ENCODE measurements around the gene HIPK2. TPM values are rescaled to one million over a fixed set of nuclear protein-coding genes. Genes with fewer than 3 reads are reported as not detected.

Gene HIPK2
- total and polyA plus RNA-seq, 10 of the 15 experiments (the other 5 are each of a cell fraction or from before 2014, with no cell fraction given) = 1.7 to 39.0 (median 9.4) TPM

- in situ Hi-C loops (cut with MboI) = no loop called here
Measured at GRCh38 chr7:139721417-139721816, 56.4 kb downstream of the HIPK2 start.

More at GRCh38 chr7:139721417-139721816, 56.4 kb downstream of the HIPK2 start:
- intact Hi-C loops (cut with micrococcal nuclease; ENCODE audit: unreplicated experiment) = no loop called here
- peaks cover 17% of the 10 kb centered on the region for H3K4me1 ChIP-seq (ENCODE audit: control insufficient read depth, insufficient read depth, low read length)
- peaks cover 2% of the 10 kb centered on the region for H3K79me2 ChIP-seq (ENCODE audit: control insufficient read depth, insufficient read depth, low read length)
- no peak overlapping the region for H3K4me2 ChIP-seq (ENCODE audit: control insufficient read depth, insufficient read depth)
- CTCF ChIA-PET = interaction anchor here (1.4 kb wide), 1 partner anchor 16 kb away, joined by 4 read pairs; no protein-coding TSS in a partner anchor
- WGBS (ENCODE audit: insufficient coverage, insufficient replicate concordance, low lambda C conversion rate, missing lambda C conversion rate) = 55% methylated on average over 4 of the region's 4 CpGs
- no peak for FAIRE-seq
- no peaks in the 10 kb centered on the region for H4K20me1 ChIP-seq (ENCODE audit: control insufficient read depth, insufficient read depth)
- ATAC-seq = no peak
- H2AFZ ChIP-seq (ENCODE audit: control insufficient read depth, low read depth, low read length) = no peak overlapping the region
- H3K27ac ChIP-seq (ENCODE audit: control insufficient read depth, insufficient read depth) = no peak overlapping the region
- peaks cover 3 to 4% of the 10 kb centered on the region in 2 experiments; a peak in 3 of 4 replicates for H3K36me3 ChIP-seq (ENCODE audit: control insufficient read depth in 2 of 2, insufficient read depth in 2 of 2, low read length in 1 of 2)
- DNase-seq (ENCODE audit: low read depth, low spot score) = no peak
- no peak overlapping the region for H3K4me3 ChIP-seq
- SMC1A ChIA-PET (ENCODE audit: uncharacterized antibody, unreplicated experiment) = interaction anchor here (1.3 kb wide), 1 partner anchor 73 kb away, joined by 4 read pairs; no protein-coding TSS in a partner anchor
- no peak overlapping the region for H3K9ac ChIP-seq (ENCODE audit: control insufficient read depth, insufficient read depth, low read length)
- H3K9me3 ChIP-seq (replicated peaks; ENCODE audit: control insufficient read depth, insufficient read depth, low read length) = no peaks in the 10 kb centered on the region; the same call in 2 of the 3 replicates
- no peaks in the 10 kb centered on the region for H3K27me3 ChIP-seq (replicated peaks in 1 of 2; ENCODE audit: control insufficient read depth in 2 of 2, insufficient read depth in 2 of 2, low read length in 1 of 2)
- TF ChIP-seq PRDM15 (CRISPR knock-in tag; IDR thresholded peaks at IDR 0.05) (no peak), RELA (IDR thresholded peaks at IDR 0.05; ENCODE audit: borderline replicate concordance, partially characterized antibody) (no peak), ZSCAN29 (IDR thresholded peaks at IDR 0.05) (no peak), MLLT1 (IDR thresholded peaks at IDR 0.05) (no peak), SMAD1 (IDR thresholded peaks at IDR 0.05; ENCODE audit: low read depth, partially characterized antibody) (no peak), MYC (IDR thresholded peaks at IDR 0.05; ENCODE audit: insufficient read depth, insufficient read length, insufficient replicate concordance, low read length, severe bottlenecking) (no peak), E2F8 (IDR thresholded peaks at IDR 0.05; ENCODE audit: low read depth, partially characterized antibody) (no peak)
- no TSS peak for BruUV-seq (replicated peaks)
- POLR2A ChIA-PET = no interaction called here
- RAD21 ChIA-PET (ENCODE audit: unreplicated experiment) = no interaction called here

Measured in GM12878 (cell line).